Right lobe of liver (tissue), 6 donors: Measurements from ENCODE around the gene TAS2R1. TPM values are rescaled to one million over a fixed set of nuclear protein-coding genes. Genes with fewer than 3 reads are reported as not detected.
A peak's percentile ranks its signal among the peaks of the same experiment; 100 is the strongest.

Experiments used
- ATAC-seq, 4 donors: fragments of 200-7000 bp; cut with Tn5 transposase; one replicate each; pipeline ENCODE4 v1.9.1; 2020; ENCODE audit warnings: mild to moderate bottlenecking in 4 of 4, moderate library complexity in 4 of 4
- DNase-seq, 3 donors: peaks; one replicate each; pipeline ENCODE4 v3.0.0-alpha.2; 2020
- H3K27ac ChIP-seq, 3 donors: fragments of 200-600 bp; one replicate each; pipeline ENCODE4 v1.8.0; 2022
- H3K27me3 ChIP-seq, 2 donors: fragments of 200-600 bp; one replicate each; pipeline ENCODE4 v1.8.0; 2022
- H3K36me3 ChIP-seq, 4 donors: fragments of 200-600 bp; sonication (generic) in 1 of 4; one replicate each; pipeline versions ENCODE4 v1.5.1 to v1.8.0; 2017 to 2022; ENCODE audit warnings: control low read depth in 1 of 4
- H3K4me1 ChIP-seq, 4 donors: fragments of 200-600 bp; sonication (generic) in 1 of 4; one replicate each; pipeline versions ENCODE4 v1.5.1 to v1.8.0; 2017 to 2022; ENCODE audit warnings: control low read depth in 1 of 4
- H3K4me3 ChIP-seq, 3 donors: fragments of 200-600 bp; one replicate each; pipeline ENCODE4 v1.8.0; 2022
- H3K9me3 ChIP-seq, 4 donors: fragments of 200-600 bp; sonication (generic) in 1 of 4; one replicate each; pipeline versions ENCODE4 v1.5.1 to v1.8.0; 2017 to 2022; ENCODE audit warnings: control low read depth in 1 of 4
- CTCF ChIP-seq, 4 donors: fragments of 200-600 bp in 3 of 4; fragments of 450-650 bp in 1 of 4; IDR thresholded peaks; one replicate each; pipeline versions ENCODE4 v1.5.1 to v1.8.0; 2016 to 2022; ENCODE audit warnings: antibody characterized with exemption in 4 of 4, mild to moderate bottlenecking in 2 of 4
- POLR2A ChIP-seq: fragments of 450-650 bp; IDR thresholded peaks from one replicate; pipeline ENCODE4 v1.6.1; 2017; ENCODE audit warnings: antibody characterized with exemption, mild to moderate bottlenecking
- WGBS: methylation state at CpG from one replicate; pipeline ENCODE4 v1.1.6; 2018; ENCODE audit warnings: low coverage, low lambda C conversion rate; ENCODE audit not compliant: insufficient coverage; ENCODE audit errors: missing lambda C conversion rate; 5-methylcytosine and 5-hydroxymethylcytosine counted together
- intact Hi-C, 2 donors: fragments of 100-400 bp; cut with DNase I; formaldehyde crosslinking; loops; one replicate each; pipeline versions ENCODE4 v1.11.2 to v1.14.1; 2022
- total RNA-seq, 6 experiments: library from RNA; depleted of rRNA in 2 of 6; stranded (reverse); fragments of >200 nt in 2 of 6; fragmentation: NEBNext Ultra II Directional in 3 of 6; extraction: Animal tissue kit (Norgen Biotek cat#: 25700) in 3 of 6; gene quantifications; one replicate each; pipeline versions ENCODE4 v1.1.0 to v1.2.4, GENCODE V29; 2016 to 2023
- donor health status: DM: no; HTN: yes; CAD: no.
- donor health status: DM: no; HTN: no; CAD: no.
- donor health status: DM: no; HTN: no; CAD: no.
- donor health status: DM: no; HTN: yes; CAD: no.
- donor health status: DM: no; HTN: yes; CAD: no.

The TAS2R1 gene
- total RNA-seq, 6 experiments from 2014 or later: not detected

- H3K4me1 ChIP-seq: no peaks in the 10 kb centered on the region
- intact Hi-C loops: no loop called here
- no peaks in the 10 kb centered on the region for H3K36me3 ChIP-seq
- DNase-seq (no peak), ATAC-seq (peak in 1 of 4 donors; percentile 28)
- TF ChIP-seq POLR2A (no peak), CTCF (IDR thresholded peaks at IDR 0.05) (no peak)
- no peak overlapping the region for H3K27ac ChIP-seq
- H3K27me3 ChIP-seq: no peaks in the 10 kb centered on the region
- WGBS: 48% methylated on average over 2 of the region's 2 CpGs
- no peaks in the 10 kb centered on the region for H3K9me3 ChIP-seq
- H3K4me3 ChIP-seq: no peak overlapping the region
Observed at GRCh38 chr5:9653811-9654210, 23.7 kb upstream of the TAS2R1 start.

DNA sequence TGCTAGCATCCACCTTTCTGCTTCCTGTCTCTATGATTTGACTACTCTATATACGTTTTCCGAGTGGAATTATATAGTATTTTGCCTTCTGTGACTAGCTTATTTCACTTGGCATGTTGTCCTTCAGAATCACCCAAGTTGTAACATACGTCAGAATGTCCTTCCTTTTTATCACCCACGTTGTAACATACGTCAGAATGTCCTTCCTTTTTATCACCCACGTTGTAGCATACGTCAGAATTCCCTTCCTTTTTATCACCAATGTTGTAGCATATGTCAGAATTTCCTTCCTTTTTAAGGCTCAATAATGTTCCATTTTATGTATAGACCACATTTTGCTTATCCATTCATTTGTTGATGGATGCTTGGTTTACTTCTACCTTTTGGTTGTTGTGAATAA lies 22.9 kb upstream of the TAS2R1 start:
- Histone ChIP-seq H3K36me3 (no peaks in the 10 kb centered on the region), H3K4me1 (no peaks in the 10 kb centered on the region), H3K27ac (no peak overlapping the region), H3K27me3 (no peaks in the 10 kb centered on the region), H3K9me3 (no peaks in the 10 kb centered on the region), H3K4me3 (no peak overlapping the region)
- ATAC-seq (no peak), DNase-seq (no peak)
- intact Hi-C loops: no loop called here
- TF ChIP-seq POLR2A (no peak), CTCF (IDR thresholded peaks at IDR 0.05) (no peak)
- WGBS: 43% methylated on average over 7 of the region's 7 CpGs

GRCh38 chr5:9652295-9652694 lies 22.1 kb upstream of the TAS2R1 start:
- Histone ChIP-seq H3K36me3 (no peaks in the 10 kb centered on the region), H3K27ac (no peak overlapping the region), H3K4me1 (no peaks in the 10 kb centered on the region), H3K27me3 (no peaks in the 10 kb centered on the region), H3K9me3 (no peaks in the 10 kb centered on the region), H3K4me3 (no peak overlapping the region)
- no peak for ATAC-seq
- TF ChIP-seq CTCF (IDR thresholded peaks at IDR 0.05) (no peak), POLR2A (no peak)
- 56% methylated on average over 3 of the region's 3 CpGs for WGBS
- DNase-seq: no peak
- intact Hi-C loops: no loop called here

DNA sequence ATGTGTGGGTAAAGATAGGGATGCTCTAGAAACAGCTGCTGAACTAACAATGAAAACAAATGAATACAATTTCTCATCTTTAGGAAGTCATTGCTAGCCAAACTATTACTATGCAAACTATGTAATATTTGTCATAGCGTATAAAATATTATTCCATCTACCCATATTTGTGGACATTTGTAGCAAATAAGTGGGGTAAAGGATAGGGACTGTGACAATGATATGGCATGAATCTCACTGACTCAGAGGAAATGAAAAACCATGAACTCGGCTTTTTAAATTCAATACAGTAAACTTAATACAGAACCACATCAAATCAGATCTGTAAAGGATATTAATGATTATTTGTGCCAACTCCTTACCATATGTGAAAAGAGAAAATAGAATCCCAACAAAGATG lies 16.7 kb upstream of the TAS2R1 start:
- 67% methylated on average over 2 of the region's 2 CpGs for WGBS
- Histone ChIP-seq H3K9me3 (no peaks in the 10 kb centered on the region), H3K27ac (no peak overlapping the region), H3K27me3 (no peaks in the 10 kb centered on the region), H3K4me1 (no peaks in the 10 kb centered on the region), H3K4me3 (no peak overlapping the region), H3K36me3 (no peaks in the 10 kb centered on the region)
- intact Hi-C loops: no loop called here
- TF ChIP-seq CTCF (IDR thresholded peaks at IDR 0.05): no peak
- ATAC-seq (no peak), DNase-seq (no peak)

DNA sequence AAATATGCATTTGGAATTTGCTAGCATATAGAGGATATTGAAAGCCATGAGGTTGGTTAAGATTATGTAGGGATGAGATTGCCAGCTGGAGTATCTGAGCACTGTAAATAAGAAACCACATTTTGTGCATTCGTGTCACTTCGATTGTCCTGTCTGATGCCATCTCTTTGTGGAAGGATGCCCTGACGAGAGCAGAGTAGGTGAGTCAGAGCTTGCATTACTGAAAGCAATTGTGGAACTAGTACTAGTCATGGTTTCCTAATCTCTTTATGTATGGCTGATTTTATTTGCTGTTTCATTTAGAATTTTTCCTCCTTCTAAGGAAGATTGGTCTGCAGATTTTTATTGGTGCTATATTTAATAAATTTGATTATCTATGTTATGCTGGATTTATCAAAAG lies 14.5 kb upstream of the TAS2R1 start:
- ATAC-seq (no peak), DNase-seq (no peak)
- 59% methylated on average over 3 of the region's 3 CpGs for WGBS
- Histone ChIP-seq H3K27ac (no peak overlapping the region), H3K4me1 (no peaks in the 10 kb centered on the region), H3K9me3 (no peaks in the 10 kb centered on the region), H3K27me3 (no peaks in the 10 kb centered on the region), H3K36me3 (no peaks in the 10 kb centered on the region), H3K4me3 (no peak overlapping the region)
- intact Hi-C loops: no loop called here
- TF ChIP-seq POLR2A (no peak), CTCF (IDR thresholded peaks at IDR 0.05) (no peak)
